Panc1 (cell line): ENCODE results near the gene COMMD10. TPM values are rescaled to one million over a fixed set of nuclear protein-coding genes. Genes with fewer than 3 reads are reported as not detected.
A peak's percentile ranks its signal among the peaks of the same experiment; 100 is the strongest.

Experiments
- ATAC-seq: fragments of 200-7000 bp; cut with Tn5 transposase; 2 replicates; pipeline ENCODE4 v1.9.1; 2020; ENCODE audit warnings: mild to moderate bottlenecking, moderate library complexity
- BruUV-seq: library from RNA; stranded (reverse); fragments of 400-500 nt; replicated peaks from 2 replicates; lab custom pipeline; 2021; lab: Mats Ljungman, UMichigan
- CTCF ChIA-PET: fragments of 300-600 bp; sonication (Branson Sonifier 250); formaldehyde crosslinking; loops from one replicate; lab custom pipeline; 2022; ENCODE audit warnings: antibody characterized with exemption; lab: Charles Lee
- POLR2A ChIA-PET: fragments of 300-600 bp; sonication (Branson Sonifier 250); formaldehyde crosslinking; loops from one replicate; lab custom pipeline; 2022; ENCODE audit warnings: antibody characterized with exemption; lab: Charles Lee
- DNase-seq: peaks from one replicate; pipeline ENCODE4 v3.0.0-alpha.2; 2010; ENCODE audit warnings: low read depth, low spot score
- H3K27ac ChIP-seq: 2 replicates; pipeline ENCODE4 v1.5.1; 2011; ENCODE audit warnings: mild to moderate bottlenecking, low read length, inconsistent platforms
- H3K27me3 ChIP-seq: fragments of 200-500 bp; sonication (Bioruptor generic); 2 replicates; pipeline ENCODE4 v1.6.0; 2014; ENCODE audit warnings: low read length, inconsistent platforms; ENCODE audit not compliant: control insufficient read depth, insufficient read depth
- H3K36me3 ChIP-seq: fragments of 200-500 bp; sonication (Bioruptor generic); 2 replicates; pipeline ENCODE4 v1.5.1; 2014; ENCODE audit warnings: inconsistent platforms, mild to moderate bottlenecking, low read length, moderate library complexity; ENCODE audit not compliant: control insufficient read depth, insufficient read depth
- H3K4me1 ChIP-seq: 2 replicates; pipeline ENCODE4 v1.5.1; 2011; ENCODE audit warnings: inconsistent platforms, mild to moderate bottlenecking, low read length, moderate library complexity; ENCODE audit not compliant: control insufficient read depth, insufficient read depth
- H3K4me3 ChIP-seq, 2 experiments: 2 replicates each; pipeline ENCODE4 v1.5.1; 2011 to 2012; ENCODE audit warnings: low read depth in 2 of 2, low read length in 2 of 2, mild to moderate bottlenecking in 2 of 2, inconsistent platforms in 1 of 2, moderate library complexity in 1 of 2
- H3K9me3 ChIP-seq: fragments of 200-500 bp; sonication (Bioruptor generic); 2 replicates; pipeline ENCODE4 v1.5.1; 2014; ENCODE audit warnings: low read depth, mild to moderate bottlenecking, inconsistent platforms, low read length, moderate library complexity; ENCODE audit not compliant: control insufficient read depth, insufficient read depth
- POLR2AphosphoS5 ChIP-seq: IDR thresholded peaks from 2 replicates; pipeline ENCODE4 v1.6.1; 2012; ENCODE audit warnings: mild to moderate bottlenecking, low read depth, low read length, moderate library complexity
- SIN3A ChIP-seq: IDR thresholded peaks from 2 replicates; pipeline ENCODE4 v1.6.1; 2012; ENCODE audit warnings: low read depth, mild to moderate bottlenecking, low read length, moderate library complexity, borderline replicate concordance; ENCODE audit not compliant: insufficient read depth
- TCF7L2 ChIP-seq: IDR thresholded peaks from 2 replicates; pipeline ENCODE4 v1.6.1; 2011; ENCODE audit warnings: mild to moderate bottlenecking, low read depth, low read length, inconsistent platforms
- in situ Hi-C: cut with HindIII; loops from 2 replicates; pipeline ENCODE4 v1.10.0; 2016; ENCODE audit warnings: low sequenced_read_pairs, low pct_unique_long_range_greater_than_20kb
- intact Hi-C: fragments of 100-400 bp; cut with micrococcal nuclease; formaldehyde crosslinking; loops from one replicate; pipeline ENCODE4 v1.10.0; 2022; ENCODE audit not compliant: unreplicated experiment
- total RNA-seq: library from RNA; stranded (reverse); gene quantifications from one replicate; pipeline ENCODE4 v1.2.1, GENCODE V29; 2021; ENCODE audit not compliant: unreplicated experiment
- TF ChIP-seq, protein P1 (sequence below), 2 experiments: IDR thresholded peaks; 2 replicates each; pipeline ENCODE4 v1.6.1; 2011 to 2012; ENCODE audit warnings: low read depth in 2 of 2, control low read depth in 1 of 2, low read length in 1 of 2, mild to moderate bottlenecking in 1 of 2, moderate library complexity in 1 of 2; ENCODE audit not compliant: insufficient read depth in 1 of 2
- TF ChIP-seq, protein P2 (sequence below): fragments of 450-650 bp; IDR thresholded peaks from 2 replicates; pipeline ENCODE4 v1.5.1; 2017; ENCODE audit warnings: mild to moderate bottlenecking

COMMD10 gene
- total RNA-seq, 1 experiment from 2014 or later = 37.9 TPM

DNA sequence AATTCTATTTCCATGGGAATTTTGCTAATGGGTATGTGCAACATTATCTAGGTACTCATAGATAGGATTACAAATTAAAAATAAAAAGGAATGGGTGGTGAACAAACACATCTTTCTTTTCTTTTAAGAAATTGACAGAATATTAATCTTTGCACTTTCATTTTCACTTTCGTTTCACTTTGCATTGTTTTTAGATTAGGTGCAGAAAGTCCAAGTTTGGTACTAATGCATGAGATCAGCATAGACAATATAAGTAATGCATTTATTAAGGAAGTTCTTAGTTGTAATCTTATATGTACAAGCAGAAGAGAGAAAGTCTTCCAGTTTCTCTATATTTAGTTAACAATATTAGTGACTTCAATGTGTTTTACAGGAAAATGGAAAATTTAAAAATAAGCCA, 196.5 kb downstream of the COMMD10 start:
- H3K4me1 ChIP-seq = no peaks in the 10 kb centered on the region
- no peak overlapping the region for H3K27ac ChIP-seq
- no peaks in the 10 kb centered on the region for H3K27me3 ChIP-seq
- no peak for DNase-seq
- intact Hi-C loops (no loop called here), in situ Hi-C loops (no loop called here)
- no TSS peak for BruUV-seq
- no peak for TF ChIP-seq POLR2AphosphoS5
- no peak for TF ChIP-seq TCF7L2
- TF ChIP-seq, protein P1, sequence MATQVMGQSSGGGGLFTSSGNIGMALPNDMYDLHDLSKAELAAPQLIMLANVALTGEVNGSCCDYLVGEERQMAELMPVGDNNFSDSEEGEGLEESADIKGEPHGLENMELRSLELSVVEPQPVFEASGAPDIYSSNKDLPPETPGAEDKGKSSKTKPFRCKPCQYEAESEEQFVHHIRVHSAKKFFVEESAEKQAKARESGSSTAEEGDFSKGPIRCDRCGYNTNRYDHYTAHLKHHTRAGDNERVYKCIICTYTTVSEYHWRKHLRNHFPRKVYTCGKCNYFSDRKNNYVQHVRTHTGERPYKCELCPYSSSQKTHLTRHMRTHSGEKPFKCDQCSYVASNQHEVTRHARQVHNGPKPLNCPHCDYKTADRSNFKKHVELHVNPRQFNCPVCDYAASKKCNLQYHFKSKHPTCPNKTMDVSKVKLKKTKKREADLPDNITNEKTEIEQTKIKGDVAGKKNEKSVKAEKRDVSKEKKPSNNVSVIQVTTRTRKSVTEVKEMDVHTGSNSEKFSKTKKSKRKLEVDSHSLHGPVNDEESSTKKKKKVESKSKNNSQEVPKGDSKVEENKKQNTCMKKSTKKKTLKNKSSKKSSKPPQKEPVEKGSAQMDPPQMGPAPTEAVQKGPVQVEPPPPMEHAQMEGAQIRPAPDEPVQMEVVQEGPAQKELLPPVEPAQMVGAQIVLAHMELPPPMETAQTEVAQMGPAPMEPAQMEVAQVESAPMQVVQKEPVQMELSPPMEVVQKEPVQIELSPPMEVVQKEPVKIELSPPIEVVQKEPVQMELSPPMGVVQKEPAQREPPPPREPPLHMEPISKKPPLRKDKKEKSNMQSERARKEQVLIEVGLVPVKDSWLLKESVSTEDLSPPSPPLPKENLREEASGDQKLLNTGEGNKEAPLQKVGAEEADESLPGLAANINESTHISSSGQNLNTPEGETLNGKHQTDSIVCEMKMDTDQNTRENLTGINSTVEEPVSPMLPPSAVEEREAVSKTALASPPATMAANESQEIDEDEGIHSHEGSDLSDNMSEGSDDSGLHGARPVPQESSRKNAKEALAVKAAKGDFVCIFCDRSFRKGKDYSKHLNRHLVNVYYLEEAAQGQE (IDR thresholded peaks at IDR 0.05; ENCODE audit: insufficient read depth in 1 of 2, low read depth in 2 of 2, low read length in 1 of 2) = no peak
- TF ChIP-seq, protein P2, sequence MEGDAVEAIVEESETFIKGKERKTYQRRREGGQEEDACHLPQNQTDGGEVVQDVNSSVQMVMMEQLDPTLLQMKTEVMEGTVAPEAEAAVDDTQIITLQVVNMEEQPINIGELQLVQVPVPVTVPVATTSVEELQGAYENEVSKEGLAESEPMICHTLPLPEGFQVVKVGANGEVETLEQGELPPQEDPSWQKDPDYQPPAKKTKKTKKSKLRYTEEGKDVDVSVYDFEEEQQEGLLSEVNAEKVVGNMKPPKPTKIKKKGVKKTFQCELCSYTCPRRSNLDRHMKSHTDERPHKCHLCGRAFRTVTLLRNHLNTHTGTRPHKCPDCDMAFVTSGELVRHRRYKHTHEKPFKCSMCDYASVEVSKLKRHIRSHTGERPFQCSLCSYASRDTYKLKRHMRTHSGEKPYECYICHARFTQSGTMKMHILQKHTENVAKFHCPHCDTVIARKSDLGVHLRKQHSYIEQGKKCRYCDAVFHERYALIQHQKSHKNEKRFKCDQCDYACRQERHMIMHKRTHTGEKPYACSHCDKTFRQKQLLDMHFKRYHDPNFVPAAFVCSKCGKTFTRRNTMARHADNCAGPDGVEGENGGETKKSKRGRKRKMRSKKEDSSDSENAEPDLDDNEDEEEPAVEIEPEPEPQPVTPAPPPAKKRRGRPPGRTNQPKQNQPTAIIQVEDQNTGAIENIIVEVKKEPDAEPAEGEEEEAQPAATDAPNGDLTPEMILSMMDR = no peak
- TF ChIP-seq SIN3A = no peak
- no peak overlapping the region for H3K4me3 ChIP-seq
- POLR2A ChIA-PET = no interaction called here
- CTCF ChIA-PET = no interaction called here
- peaks cover 14% of the 10 kb centered on the region; the same call in 1 of the 2 replicates for H3K9me3 ChIP-seq
- no peaks in the 10 kb centered on the region for H3K36me3 ChIP-seq
- ATAC-seq = no peak

DNA sequence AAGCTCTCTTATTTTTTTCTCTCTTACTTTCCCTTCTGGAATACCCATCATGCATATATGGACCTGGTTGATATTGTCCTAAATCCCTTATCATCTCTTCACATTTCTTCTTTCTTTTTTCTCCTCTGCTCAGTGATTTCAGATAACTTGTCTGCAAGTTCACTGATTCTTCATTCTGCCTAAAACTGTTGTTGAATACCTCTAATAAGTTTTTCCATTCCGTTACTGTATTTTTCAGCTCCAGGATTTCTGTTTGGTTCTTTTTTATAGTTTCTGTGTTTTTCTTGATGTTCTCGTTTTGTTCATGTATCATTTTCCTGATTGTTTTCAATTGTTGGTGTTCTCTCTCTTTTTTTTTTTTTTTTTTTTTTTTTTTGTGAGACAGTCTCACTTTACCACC, 203.7 kb downstream of the COMMD10 start:
- Histone ChIP-seq H3K9me3 (0 out of 2 replicates have a peak, but pooled peaks cover 2% of the 10 kb centered on the region), H3K4me3 (no peak overlapping the region), H3K36me3 (no peaks in the 10 kb centered on the region), H3K27ac (no peak overlapping the region), H3K4me1 (no peaks in the 10 kb centered on the region), H3K27me3 (no peaks in the 10 kb centered on the region)
- ChIA-PET POLR2A (no interaction called here), CTCF (no interaction called here)
- in situ Hi-C loops (no loop called here), intact Hi-C loops (no loop called here)
- no peak for TF ChIP-seq POLR2AphosphoS5
- ATAC-seq (no peak), DNase-seq (no peak)
- BruUV-seq = no TSS peak

DNA sequence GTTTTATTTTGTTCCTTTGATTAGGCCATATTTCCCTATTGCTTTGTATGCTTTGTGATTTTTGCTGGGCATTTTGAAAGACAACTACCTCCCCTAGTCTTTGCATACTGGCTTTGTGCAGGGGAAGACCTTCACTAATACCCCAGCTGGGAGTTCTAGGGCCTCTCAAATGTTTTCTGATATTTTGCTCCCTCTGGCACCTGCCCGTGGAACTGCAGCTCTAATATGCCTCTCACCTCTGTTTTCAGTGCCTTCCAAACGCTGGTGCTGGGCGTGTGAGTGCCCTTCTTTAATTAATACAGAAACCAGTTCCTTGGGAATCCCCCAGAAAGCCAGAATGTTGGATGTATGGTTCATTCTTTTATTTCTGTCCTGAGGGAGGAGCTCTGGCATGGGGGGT, 204.5 kb downstream of the COMMD10 start:
- CTCF ChIA-PET = no interaction called here
- POLR2A ChIA-PET = no interaction called here
- Histone ChIP-seq H3K9me3 (0 out of 2 replicates have a peak, but pooled peaks cover 2% of the 10 kb centered on the region), H3K4me1 (no peaks in the 10 kb centered on the region), H3K27ac (no peak overlapping the region), H3K4me3 (no peak overlapping the region), H3K27me3 (no peaks in the 10 kb centered on the region), H3K36me3 (no peaks in the 10 kb centered on the region)
- no peak for TF ChIP-seq POLR2AphosphoS5
- TF ChIP-seq, protein P2 = peak; percentile 24; the same call in 1 of the 2 replicates
- in situ Hi-C loops (no loop called here), intact Hi-C loops (no loop called here)
- ATAC-seq = no peak
- no peak for DNase-seq
- BruUV-seq = no TSS peak
